ENCODE results near the gene SLC6A15. TPM values are rescaled to one million over a fixed set of nuclear protein-coding genes. Genes with fewer than 3 reads are reported as not detected.

SLC6A15 gene
- polyA plus RNA-seq, 1 of the 3 experiments (the other 2 are of a cell fraction) = 0.76 TPM

GRCh38 chr12:84840356-84840755 is 72.2 kb downstream of the SLC6A15 start:
- H3K9me3 ChIP-seq = no peaks in the 10 kb centered on the region
- no peak for DNase-seq
- ChIA-PET POLR2A (no interaction called here), CTCF (no interaction called here)
- H3K4me2 ChIP-seq = no peak overlapping the region
- no peaks in the 10 kb centered on the region for H3K27me3 ChIP-seq (ENCODE audit: insufficient read depth)
- H3K9ac ChIP-seq = no peak overlapping the region
- H2AFZ ChIP-seq (ENCODE audit: low read depth) = no peak overlapping the region
- H3F3A ChIP-seq (replicated peaks; ENCODE audit: insufficient read depth) = no peaks in the 10 kb centered on the region
- TF ChIP-seq TCF12 (IDR thresholded peaks at IDR 0.05) = 0 out of 2 replicates have a peak, but pooled peaks have one; percentile 28
- peak; percentile 17; the same call in 1 of the 2 replicates for TF ChIP-seq JUND (IDR thresholded peaks at IDR 0.05)
- 0 out of 2 replicates have a peak, but pooled peaks have one; percentile 10 for TF ChIP-seq NFIC (IDR thresholded peaks at IDR 0.05; ENCODE audit: borderline replicate concordance)
- TF ChIP-seq PBX3 (IDR thresholded peaks at IDR 0.05) = no peak
- no peak for TF ChIP-seq FOXJ3 (CRISPR knock-in tag; IDR thresholded peaks at IDR 0.05)
- TF ChIP-seq EP300 (IDR thresholded peaks at IDR 0.05; ENCODE audit: borderline replicate concordance in 1 of 2, low read depth in 1 of 2, low read length in 1 of 2) = peak in 1 of 2 experiments; percentile 13; a peak in 1 of 4 replicates
- no peaks in the 10 kb centered on the region for H3K36me3 ChIP-seq (replicated peaks in 1 of 2; ENCODE audit: control insufficient read depth in 1 of 2, insufficient read depth in 2 of 2, low read length in 1 of 2)
- H3K27ac ChIP-seq (ENCODE audit: low read depth in 2 of 2, low read length in 1 of 2) = no peak overlapping the region
- no peaks in the 10 kb centered on the region; the same call in 1 of the 2 replicates for H3K79me2 ChIP-seq (ENCODE audit: insufficient read depth)
- no peaks in the 10 kb centered on the region for H4K20me1 ChIP-seq (ENCODE audit: insufficient read depth)
- H3K9me2 ChIP-seq = no peaks in the 10 kb centered on the region
- H3K4me1 ChIP-seq (ENCODE audit: control insufficient read depth in 1 of 2, insufficient read depth in 2 of 2, low read depth in 1 of 2, low read length in 1 of 2) = no peaks in the 10 kb centered on the region
- no peak overlapping the region for H3K4me3 ChIP-seq (ENCODE audit: low read depth in 2 of 2, low read length in 1 of 2)

- Histone ChIP-seq H3K27me3 (ENCODE audit: insufficient read depth) (no peaks in the 10 kb centered on the region), H3K4me1 (ENCODE audit: control insufficient read depth in 1 of 2, insufficient read depth in 2 of 2, low read depth in 1 of 2, low read length in 1 of 2) (no peaks in the 10 kb centered on the region; a peak in 2 of 4 replicates), H3F3A (replicated peaks; ENCODE audit: insufficient read depth) (peaks cover 5% of the 10 kb centered on the region), H3K4me2 (no peak overlapping the region), H3K4me3 (ENCODE audit: low read depth in 2 of 2, low read length in 1 of 2) (no peak overlapping the region), H3K9me2 (no peaks in the 10 kb centered on the region), H3K9ac (no peak overlapping the region), H3K36me3 (replicated peaks in 1 of 2; ENCODE audit: control insufficient read depth in 1 of 2, insufficient read depth in 2 of 2, low read length in 1 of 2) (no peaks in the 10 kb centered on the region), H3K9me3 (no peaks in the 10 kb centered on the region), H3K27ac (ENCODE audit: low read depth in 2 of 2, low read length in 1 of 2) (no peak overlapping the region), H3K79me2 (ENCODE audit: insufficient read depth) (no peaks in the 10 kb centered on the region), H2AFZ (ENCODE audit: low read depth) (no peak overlapping the region), H4K20me1 (ENCODE audit: insufficient read depth) (no peaks in the 10 kb centered on the region)
- ChIA-PET CTCF (interaction anchor here (0.6 kb wide), 1 partner anchor 20 kb away, joined by 3 read pairs; no protein-coding TSS in a partner anchor), POLR2A (no interaction called here)
- no peak for DNase-seq
- WGBS (ENCODE audit: low lambda C conversion rate) = 100% methylated on average over 1 of the region's 1 CpG
- TF ChIP-seq ELF1 (IDR thresholded peaks at IDR 0.05) (no peak), NFIC (IDR thresholded peaks at IDR 0.05; ENCODE audit: borderline replicate concordance) (no peak), GABPA (IDR thresholded peaks at IDR 0.05; ENCODE audit: low read depth) (no peak), PBX3 (IDR thresholded peaks at IDR 0.05) (no peak), FOXM1 (IDR thresholded peaks at IDR 0.05; ENCODE audit: low read depth) (no peak), EZH2phosphoT487 (IDR thresholded peaks at IDR 0.05; ENCODE audit: borderline replicate concordance, low read depth) (no peak), SIN3A (IDR thresholded peaks at IDR 0.05; ENCODE audit: borderline replicate concordance, low read depth, low read length) (no peak), ZBTB33 (IDR thresholded peaks at IDR 0.05; ENCODE audit: borderline replicate concordance, low read depth) (no peak), JUND (IDR thresholded peaks at IDR 0.05) (no peak), USF2 (IDR thresholded peaks at IDR 0.05; ENCODE audit: borderline replicate concordance, low read depth, low read length) (no peak), POLR2AphosphoS5 (IDR thresholded peaks at IDR 0.05; ENCODE audit: low read depth, low read length) (no peak), GATA2 (CRISPR knock-in tag; IDR thresholded peaks at IDR 0.05) (no peak)
Observed at GRCh38 chr12:84826925-84827324, 85.7 kb downstream of the SLC6A15 start.
